ENCODE data around the gene APBA1.
"Not testable (repeated sequence)": the region's sequence is repeated elsewhere in the genome, so short reads cannot be mapped to it uniquely, and the experiment has no call there.

APBA1 gene

GRCh38 chr9:69431777-69432176 is 240.4 kb downstream of the APBA1 start:
- no peak for DNase-seq

GRCh38 chr9:69431203-69431602 is 241.0 kb downstream of the APBA1 start:
- DNase-seq = no peak

- no peak for DNase-seq
These were observed 242.0 kb downstream of the APBA1 start for GRCh38 chr9:69430206-69430605.

- DNase-seq = no peak
These were observed 242.9 kb downstream of the APBA1 start for GRCh38 chr9:69429281-69429680.

- no peak for DNase-seq
These were observed 244.0 kb downstream of the APBA1 start for GRCh38 chr9:69428017-69428785.

GRCh38 chr9:69427286-69427685 is 244.9 kb downstream of the APBA1 start:
- DNase-seq = no peak

GRCh38 chr9:69425136-69425801 is 246.9 kb downstream of the APBA1 start:
- no peak for DNase-seq

GRCh38 chr9:69421908-69422801 is 250.0 kb downstream of the APBA1 start:
- peak; percentile 17 for DNase-seq

GRCh38 chr9:69420611-69421270 is 251.4 kb downstream of the APBA1 start:
- no peak for DNase-seq

- no peak for DNase-seq
These were observed 259.4 kb downstream of the APBA1 start for GRCh38 chr9:69412741-69413150.

- DNase-seq = no peak
These were observed 260.0 kb downstream of the APBA1 start for GRCh38 chr9:69411931-69412740.

- no peak for DNase-seq
These were observed 260.9 kb downstream of the APBA1 start for GRCh38 chr9:69411246-69411645.

- DNase-seq = not testable (repeated sequence)
These were observed 262.2 kb downstream of the APBA1 start for GRCh38 chr9:69409936-69410335.

- DNase-seq = no peak
These were observed 271.7 kb downstream of the APBA1 start for GRCh38 chr9:69400470-69400869.

GRCh38 chr9:69397384-69398214 is 274.6 kb downstream of the APBA1 start:
- no peak for DNase-seq

GRCh38 chr9:69396759-69397158 is 275.4 kb downstream of the APBA1 start:
- no peak for DNase-seq

- no peak for DNase-seq
These were observed 276.5 kb downstream of the APBA1 start for GRCh38 chr9:69395718-69396117.

GRCh38 chr9:69393425-69393824 is 278.7 kb downstream of the APBA1 start:
- DNase-seq = no peak

- DNase-seq = no peak
These were observed 279.3 kb downstream of the APBA1 start for GRCh38 chr9:69392826-69393225.

GRCh38 chr9:69391946-69392345 is 280.2 kb downstream of the APBA1 start:
- no peak for DNase-seq

- DNase-seq = no peak
These were observed 280.7 kb downstream of the APBA1 start for GRCh38 chr9:69391487-69391886.

Data from stimulated activated CD4-positive, alpha-beta T cell treated with anti-CD3 and anti-CD28 coated beads, Interleukin-12 subunit alpha, Interleukin-12 subunit beta, amount 100 ng/mL, for 4 hours (primary cell).